Astrocyte of the hippocampus (primary cell): ENCODE measurements around the gene PDE4D.
A peak's percentile ranks its signal among the peaks of the same experiment; 100 is the strongest.

Source experiments
- DNase-seq: peaks from one replicate; pipeline ENCODE4 v3.0.0; 2011; ENCODE audit warnings: low read depth, low spot score

The PDE4D gene

DNA sequence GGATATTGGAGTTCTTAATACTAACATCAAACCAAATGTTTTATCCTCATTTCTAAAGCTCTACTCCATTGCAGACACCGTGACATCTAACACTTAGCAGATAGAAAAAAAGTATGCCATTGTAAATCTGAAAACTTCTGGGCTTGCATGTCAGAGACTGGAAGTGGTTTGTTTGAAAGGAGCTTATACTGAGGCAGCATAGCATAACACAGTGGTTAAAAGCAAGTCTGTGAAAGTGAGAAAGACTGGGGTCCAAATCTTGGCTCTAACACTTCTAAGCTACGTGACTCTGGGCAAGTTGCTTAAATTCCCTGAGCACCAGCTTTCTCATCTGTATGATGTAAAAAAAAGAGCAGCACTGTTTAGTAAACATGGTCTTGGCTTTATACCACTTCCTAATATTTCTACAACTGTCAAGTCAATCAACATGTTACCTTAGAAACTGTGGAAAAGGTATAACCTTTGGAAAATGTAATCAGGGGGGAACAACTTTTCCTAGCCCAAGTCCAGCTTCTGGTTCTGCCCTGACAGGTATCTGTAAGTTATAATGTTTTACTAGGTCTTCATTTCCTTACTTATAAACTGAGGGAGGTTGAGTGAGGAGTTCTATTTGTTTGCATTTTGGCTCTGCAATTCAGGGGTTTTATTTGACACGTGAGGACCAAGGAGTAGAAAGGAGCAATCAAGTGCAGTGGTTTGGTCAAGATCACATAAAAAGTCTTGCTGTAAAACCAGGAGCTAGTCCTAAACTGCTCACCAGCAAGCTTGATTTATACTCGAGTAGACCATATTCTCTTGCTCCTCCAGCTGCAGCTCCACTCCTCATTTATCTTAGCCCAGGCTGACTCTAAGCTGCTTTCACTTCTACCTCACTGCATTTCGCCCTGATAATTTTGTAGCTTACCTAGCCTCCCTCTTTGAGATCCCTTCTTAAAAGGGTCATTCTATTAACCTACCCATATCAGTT is 769.6 kb downstream of the PDE4D start:
- no peak for DNase-seq

DNA sequence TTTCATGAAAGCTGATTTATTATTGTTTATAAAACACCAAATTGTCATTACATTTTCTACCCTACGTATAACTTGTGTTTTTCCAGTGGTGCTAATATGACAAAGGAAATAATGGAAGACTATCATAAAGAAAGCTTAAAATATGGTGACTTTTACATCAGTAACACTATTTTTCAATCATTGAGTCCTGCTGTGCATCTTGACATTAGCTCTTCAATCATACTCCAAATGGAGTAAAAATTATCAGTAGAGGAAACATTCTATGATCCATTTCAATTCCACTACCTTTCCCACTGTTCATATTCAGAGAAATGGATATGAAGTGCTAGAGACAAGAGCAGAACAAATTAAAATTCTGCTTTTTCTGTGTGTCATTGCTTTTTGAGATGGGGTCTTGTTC is 774.0 kb downstream of the PDE4D start:
- no peak for DNase-seq

GRCh38 chr5:59117320-59117719 is 776.2 kb downstream of the PDE4D start:
- no peak for DNase-seq

DNA sequence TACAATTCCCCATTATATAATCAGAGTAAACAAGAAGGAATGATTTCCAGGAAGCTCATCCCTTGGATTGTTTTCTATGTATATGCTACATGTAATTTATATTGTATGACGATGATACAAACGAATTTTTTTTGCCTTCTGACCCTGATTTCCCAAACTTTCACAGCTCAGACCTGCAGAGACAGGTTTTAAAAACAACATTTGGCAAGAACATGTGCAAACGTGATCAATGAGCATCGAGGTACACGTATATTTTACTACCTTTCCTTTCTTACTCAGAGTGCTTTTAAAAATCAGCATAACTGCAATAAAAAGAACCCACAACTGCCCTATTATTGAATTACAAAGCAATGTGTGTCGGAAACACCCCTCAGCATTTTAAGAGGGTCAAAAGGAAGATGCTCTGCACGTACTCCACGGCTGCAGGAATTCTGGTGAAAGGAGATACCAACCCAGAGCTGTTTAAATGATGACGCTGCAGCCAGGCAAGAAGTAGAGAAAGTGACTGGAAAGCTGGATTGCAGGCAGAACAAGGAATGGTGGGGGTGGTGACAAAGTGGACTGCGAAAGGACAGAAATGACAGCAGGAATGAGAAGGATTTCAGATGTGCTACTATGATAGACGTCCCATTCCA is 777.2 kb downstream of the PDE4D start:
- no peak for DNase-seq

- no peak for DNase-seq
Measured at GRCh38 chr5:59115345-59115744, 778.2 kb downstream of the PDE4D start.

GRCh38 chr5:59109383-59109782 is 784.1 kb downstream of the PDE4D start:
- DNase-seq = no peak

GRCh38 chr5:59107692-59108091 is 785.8 kb downstream of the PDE4D start:
- peak; percentile 34 for DNase-seq

DNA sequence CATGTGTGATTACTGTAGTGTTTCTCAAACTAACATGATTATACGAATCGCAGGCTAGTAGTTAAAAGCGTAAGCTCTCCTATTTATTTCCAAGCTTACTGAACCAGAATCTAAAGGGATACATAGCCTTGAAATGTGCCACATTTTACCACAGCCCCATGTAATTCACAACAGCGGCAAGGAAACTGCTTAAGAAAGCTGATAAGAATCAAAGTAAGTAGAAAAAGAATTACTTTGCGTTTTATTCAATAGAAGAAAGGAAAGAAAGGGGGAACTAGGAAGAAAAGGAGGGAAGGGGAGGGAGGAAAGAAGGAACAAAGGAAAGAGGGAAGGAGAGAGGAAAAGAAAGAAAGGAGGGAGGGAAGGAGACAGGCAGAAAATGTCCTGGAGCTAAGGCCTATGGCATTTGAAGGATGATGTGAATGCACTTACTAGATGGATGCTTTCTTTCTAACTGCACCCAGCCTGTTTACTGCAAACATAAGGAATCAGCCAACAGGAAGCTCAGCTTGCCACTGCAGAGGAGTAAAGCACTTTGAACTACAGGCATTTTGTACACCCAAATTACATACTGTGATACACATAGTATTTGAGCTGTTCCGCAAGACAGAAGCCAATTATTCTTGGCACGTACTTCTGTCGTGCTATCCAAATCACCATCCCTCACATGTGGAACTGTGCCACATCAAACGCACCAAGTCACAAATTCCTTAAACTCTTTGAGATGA is 789.0 kb downstream of the PDE4D start:
- DNase-seq = peak; percentile 41

DNA sequence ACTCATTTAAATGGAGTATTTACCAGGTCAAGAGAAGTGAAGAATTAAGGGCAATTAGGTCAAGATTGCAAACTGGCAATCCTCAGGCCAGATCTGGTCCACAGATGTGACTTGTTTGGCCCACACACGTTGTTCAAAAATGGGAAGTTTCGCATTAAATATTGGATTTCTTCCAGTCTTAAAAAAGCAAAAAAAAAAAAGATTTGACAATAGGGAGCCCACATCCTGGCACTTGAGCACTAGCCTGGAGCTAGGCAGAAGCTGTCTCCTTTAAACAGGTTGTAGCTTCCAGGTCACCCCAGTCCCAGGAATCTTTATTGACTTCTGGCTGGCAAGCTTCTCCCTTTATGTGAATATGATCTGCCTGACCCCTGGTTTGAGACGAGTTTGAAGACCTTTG is 790.2 kb downstream of the PDE4D start:
- DNase-seq = no peak

DNA sequence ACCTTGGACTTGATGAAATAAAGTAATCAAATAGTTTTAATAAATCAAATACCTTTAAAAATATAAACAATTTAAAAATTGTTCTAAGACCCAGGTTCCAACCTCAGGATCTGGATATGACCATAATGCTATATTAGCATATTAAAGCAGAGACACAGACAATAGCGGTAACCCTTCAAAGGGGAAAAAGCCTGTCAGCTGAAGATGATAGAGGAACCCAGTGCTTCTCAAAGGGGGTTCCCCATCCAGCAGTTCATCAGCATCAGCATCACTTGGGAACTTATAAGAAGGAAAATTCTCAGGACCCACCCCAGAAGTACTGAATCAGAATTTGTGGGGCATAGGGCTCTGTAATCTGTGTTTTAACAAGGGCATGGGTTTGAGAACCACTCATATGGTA is 791.1 kb downstream of the PDE4D start:
- DNase-seq = no peak

- no peak for DNase-seq
Measured at GRCh38 chr5:59100875-59101274, 792.7 kb downstream of the PDE4D start.

DNA sequence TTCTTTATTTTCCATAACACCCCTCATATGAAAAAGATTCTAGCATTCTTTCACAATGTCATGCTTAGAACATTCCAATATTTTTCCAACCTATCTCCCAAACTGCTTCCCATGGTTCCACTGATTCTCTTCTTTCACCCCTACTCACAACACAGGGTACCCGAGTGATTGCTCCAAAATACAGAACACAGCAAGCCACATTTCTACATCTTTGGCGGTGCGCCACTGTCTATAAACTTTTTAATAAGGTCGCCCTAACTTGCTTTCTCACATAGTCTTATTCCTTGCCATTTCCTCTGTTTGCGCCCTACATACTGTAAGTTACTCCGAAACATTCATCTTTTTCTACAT is 793.6 kb downstream of the PDE4D start:
- DNase-seq = no peak

DNA sequence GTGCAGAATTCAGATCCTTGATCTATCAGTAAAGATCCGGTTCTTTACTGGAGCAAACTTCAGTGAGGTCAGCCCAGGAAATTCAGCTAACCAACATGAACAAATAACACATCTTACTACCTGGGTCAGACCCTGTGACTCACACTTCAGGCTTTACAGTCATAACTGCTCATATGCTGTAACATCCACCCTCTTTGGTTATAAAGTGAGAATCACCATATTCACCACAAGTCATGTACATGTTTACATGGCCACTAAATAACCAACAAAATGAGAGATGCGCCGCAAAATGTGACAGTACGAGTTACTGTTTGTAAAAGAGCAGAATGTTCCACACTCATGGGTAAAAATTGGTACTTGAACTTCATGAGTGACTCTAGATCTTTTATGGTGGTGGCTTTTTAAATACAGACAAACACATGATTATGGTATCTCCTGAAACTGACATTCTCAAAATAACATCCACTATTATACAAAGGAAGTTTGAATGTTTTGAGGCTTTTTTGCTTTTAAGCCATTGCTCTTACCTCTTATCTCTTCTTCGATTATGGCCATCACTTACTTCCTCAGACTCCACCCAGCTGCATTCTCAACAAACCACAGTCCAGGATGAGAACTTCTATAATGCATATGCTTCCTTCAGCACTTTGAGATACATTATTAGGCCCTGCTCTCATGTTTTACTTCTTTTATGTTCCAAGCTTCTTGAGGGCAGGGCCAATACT is 794.1 kb downstream of the PDE4D start:
- DNase-seq = peak; percentile 39

GRCh38 chr5:59098743-59099142 is 794.8 kb downstream of the PDE4D start:
- no peak for DNase-seq

GRCh38 chr5:59097712-59098111 is 795.8 kb downstream of the PDE4D start:
- no peak for DNase-seq

DNA sequence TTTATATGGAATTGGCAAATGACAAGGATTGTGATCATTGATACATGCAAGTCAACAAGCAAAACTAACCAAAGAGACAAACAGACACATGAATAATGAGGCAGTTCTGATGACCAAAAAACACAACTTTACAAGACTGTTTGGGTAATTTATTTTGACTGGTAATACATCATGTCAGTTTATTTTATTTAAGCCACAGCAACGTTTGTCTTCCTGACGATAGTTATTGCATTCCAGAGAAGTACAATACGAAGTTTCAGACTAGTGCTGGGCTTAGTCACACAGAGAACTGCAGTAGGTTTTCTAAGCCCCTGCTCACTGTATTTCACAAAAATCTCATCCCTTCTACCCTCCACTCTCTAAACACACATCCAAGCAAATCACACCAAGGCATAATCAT is 796.4 kb downstream of the PDE4D start:
- DNase-seq = peak; percentile 41

GRCh38 chr5:59095480-59095879 is 798.0 kb downstream of the PDE4D start:
- DNase-seq = no peak

DNA sequence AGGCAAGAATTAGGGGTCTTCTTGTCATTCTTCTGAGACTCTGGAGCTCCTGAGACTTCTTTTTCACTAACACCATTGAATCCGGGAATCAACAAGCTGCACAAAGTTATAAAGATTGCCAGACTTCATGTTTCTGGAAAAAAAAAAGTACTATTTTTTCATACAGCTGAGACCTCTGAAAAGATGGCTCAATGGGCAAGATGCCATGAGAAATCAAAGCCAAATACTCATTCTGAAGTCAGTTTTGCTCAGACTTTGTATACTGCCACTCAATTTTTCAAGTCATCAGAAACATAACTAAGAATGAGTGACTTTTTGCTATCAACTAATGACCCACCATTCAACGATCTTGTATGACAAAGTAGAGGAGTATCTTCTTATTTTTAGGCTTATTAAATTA is 798.7 kb downstream of the PDE4D start:
- no peak for DNase-seq

DNA sequence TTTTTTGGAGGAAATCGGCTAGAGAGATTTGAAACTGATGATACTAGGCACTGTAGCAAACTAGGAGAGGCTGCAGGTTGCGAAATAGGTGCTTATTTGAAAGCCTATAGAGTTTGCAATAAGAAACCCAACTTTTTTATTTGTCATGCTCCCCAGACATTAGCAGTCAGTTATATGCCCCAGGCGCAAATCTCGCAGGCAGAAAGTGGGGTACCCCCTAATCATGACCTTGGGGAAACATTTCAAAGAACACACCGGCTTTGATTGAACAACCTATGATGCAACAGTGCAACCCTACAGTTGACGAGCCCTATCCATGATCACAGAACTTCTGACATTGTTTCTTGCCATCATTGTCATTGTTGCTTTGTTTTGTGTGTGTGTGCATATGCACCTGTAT is 800.2 kb downstream of the PDE4D start:
- DNase-seq = no peak

DNA sequence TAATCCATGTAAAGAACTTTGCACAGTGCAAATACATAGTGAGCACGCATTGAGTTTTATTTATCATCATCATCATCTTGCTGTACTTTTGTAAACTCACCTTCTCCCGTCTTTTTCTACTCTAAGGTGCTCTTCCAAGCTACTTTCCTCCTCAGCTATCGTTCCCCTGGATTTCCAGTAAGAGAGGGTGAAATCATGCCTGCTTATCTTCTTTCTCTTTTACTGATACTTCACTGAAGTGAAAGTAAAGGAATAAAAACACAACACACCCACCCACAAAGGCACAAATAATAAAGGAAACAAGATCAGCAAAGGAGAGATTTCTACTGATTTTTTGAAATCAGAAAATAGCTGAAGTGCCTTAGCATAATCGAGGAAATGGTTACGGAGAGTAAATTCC is 800.8 kb downstream of the PDE4D start:
- no peak for DNase-seq

GRCh38 chr5:59091965-59092364 is 801.6 kb downstream of the PDE4D start:
- DNase-seq = no peak

DNA sequence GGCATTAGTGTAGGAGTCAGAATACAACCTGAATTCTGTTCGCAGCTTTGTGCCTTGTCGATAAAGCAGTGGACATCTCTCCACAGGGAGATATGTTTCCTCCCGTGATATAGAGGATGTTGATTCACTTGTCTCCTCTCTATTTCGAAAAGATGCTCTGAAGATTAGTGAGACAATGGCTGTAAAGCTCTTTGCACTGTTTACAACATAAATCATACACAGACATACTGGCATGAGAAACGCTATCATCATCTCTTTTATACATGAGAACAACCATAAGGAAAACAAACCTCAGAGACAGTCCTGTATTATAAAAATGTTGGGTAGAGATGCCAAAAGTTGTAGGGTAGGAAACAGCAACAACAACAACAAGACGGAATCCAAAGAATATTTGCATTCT is 803.2 kb downstream of the PDE4D start:
- no peak for DNase-seq
